K562 (cell line): ENCODE data around the gene ZNF787. TPM values are rescaled to one million over a fixed set of nuclear protein-coding genes. Genes with fewer than 3 reads are reported as not detected.

Experiments
- ATAC-seq: fragments of 200-7000 bp; cut with Tn5 transposase; 3 replicates; pipeline ENCODE4 v1.9.1; 2020; ENCODE audit warnings: moderate library complexity
- BruUV-seq: library from RNA; stranded (reverse); fragments of 400-500 nt; replicated peaks from 2 replicates; lab custom pipeline; 2021; lab: Mats Ljungman, UMichigan
- CTCF ChIA-PET: fragments of 300-600 bp; formaldehyde crosslinking; extraction: SDS; loops from one replicate; lab custom pipeline; 2021; ENCODE audit warnings: low intra/inter-chr PET ratio; lab: Yijun Ruan, JAX
- POLR2A ChIA-PET: fragments of 300-600, 350-650 bp; sonication (Branson Sonifier 250); formaldehyde crosslinking; extraction: SDS; loops from one replicate; lab custom pipeline; 2021; ENCODE audit warnings: antibody characterized with exemption, inconsistent platforms; lab: Yijun Ruan, JAX
- DNase-seq, 4 experiments: peaks; one replicate each; pipeline versions ENCODE4 v3.0.0 to v3.0.0-alpha.2; 2011 to 2018; ENCODE audit warnings: low spot score in 3 of 4, mixed read lengths in 3 of 4; ENCODE audit errors: extremely low read depth in 1 of 4
- FAIRE-seq: peaks from 2 replicates; lab custom pipeline; 2011; peaks lifted over from hg19 to GRCh38; lab: Jason Lieb, UNC
- H2AFZ ChIP-seq: 2 replicates; pipeline ENCODE4 v1.6.0; 2011; ENCODE audit warnings: low read depth, low read length, control low read depth, inconsistent platforms
- H3K27ac ChIP-seq: fragments of 200-600 bp; 3 replicates; pipeline ENCODE4 v1.8.0; 2011; ENCODE audit warnings: low read depth, mild to moderate bottlenecking, control low read depth, inconsistent platforms, low read length, moderate library complexity, mixed read lengths; ENCODE audit errors: extremely low read depth
- H3K27me3 ChIP-seq, 2 experiments: fragments of 300-600 bp in 1 of 2; 2 replicates in 1 of 2; 3 replicates in 1 of 2; pipeline versions ENCODE4 v1.6.0 to v1.8.0; 2011; ENCODE audit warnings: inconsistent platforms in 2 of 2, low read length in 2 of 2, mild to moderate bottlenecking in 1 of 2, mixed read lengths in 1 of 2, moderate library complexity in 1 of 2; ENCODE audit not compliant: control insufficient read depth in 2 of 2, insufficient read depth in 2 of 2
- H3K36me3 ChIP-seq: fragments of 300-600 bp; 3 replicates; pipeline ENCODE4 v1.8.0; 2011; ENCODE audit warnings: mild to moderate bottlenecking, low read length, inconsistent platforms; ENCODE audit not compliant: control insufficient read depth, insufficient read depth
- H3K4me1 ChIP-seq, 2 experiments: fragments of 200-600 bp in 1 of 2; replicated peaks in 1 of 2; 2 replicates in 1 of 2; 3 replicates in 1 of 2; pipeline versions ENCODE4 v1.5.1 to v1.8.0; 2011; ENCODE audit warnings: inconsistent platforms in 2 of 2, low read length in 2 of 2, mild to moderate bottlenecking in 1 of 2, mixed read lengths in 1 of 2, moderate library complexity in 1 of 2; ENCODE audit not compliant: control insufficient read depth in 2 of 2, insufficient read depth in 2 of 2
- H3K4me2 ChIP-seq: 2 replicates; pipeline ENCODE4 v1.6.1; 2011; ENCODE audit warnings: low read length, control low read depth, inconsistent platforms, mixed read lengths; ENCODE audit not compliant: insufficient read depth
- H3K4me3 ChIP-seq: fragments of 200-600 bp; sonication (generic), shearing (Covaris generic); 2 replicates; pipeline ENCODE4 v1.5.1; 2016; ENCODE audit warnings: control low read depth, inconsistent platforms
- H3K79me2 ChIP-seq: fragments of 200-600 bp; 3 replicates; pipeline ENCODE4 v1.8.0; 2011; ENCODE audit warnings: low read length, inconsistent platforms; ENCODE audit not compliant: control insufficient read depth, insufficient read depth
- H3K9ac ChIP-seq, 2 experiments: 2 replicates each; pipeline versions ENCODE4 v1.6.0 to v1.6.1; 2011; ENCODE audit warnings: low read depth in 2 of 2, low read length in 2 of 2, control low read depth in 1 of 2, inconsistent platforms in 1 of 2, mild to moderate bottlenecking in 1 of 2, mixed read lengths in 1 of 2; ENCODE audit not compliant: insufficient read depth in 1 of 2
- H3K9me1 ChIP-seq: one replicate; pipeline ENCODE4 v1.6.0; 2011; ENCODE audit warnings: inconsistent platforms, mild to moderate bottlenecking, low read length, moderate library complexity; ENCODE audit not compliant: control insufficient read depth, insufficient read depth
- H3K9me3 ChIP-seq: replicated peaks from 2 replicates; pipeline ENCODE4 v1.5.1; 2011; ENCODE audit warnings: low read depth, low read length, inconsistent platforms; ENCODE audit not compliant: control insufficient read depth, insufficient read depth
- H4K20me1 ChIP-seq: replicated peaks from 2 replicates; pipeline ENCODE4 v1.6.1; 2011; ENCODE audit warnings: low read length, inconsistent platforms, mixed read lengths; ENCODE audit not compliant: control insufficient read depth, insufficient read depth
- CBFA2T3 ChIP-seq: fragments of 450-650 bp; IDR thresholded peaks from 2 replicates; pipeline ENCODE4 v1.6.1; 2017
- KDM5B ChIP-seq: fragments of 200-600 bp; sonication (generic); IDR thresholded peaks from 2 replicates; pipeline ENCODE4 v1.6.1; 2012; ENCODE audit warnings: low read depth, mild to moderate bottlenecking, moderate library complexity, low read length, control low read depth, inconsistent platforms; ENCODE audit not compliant: insufficient replicate concordance
- MTF1 ChIP-seq: fragments of 250-450 bp; sonication (Bioruptor Pico); IDR thresholded peaks from 2 replicates; pipeline ENCODE4 v1.9.0; 2021; ENCODE audit warnings: moderate library complexity, mild to moderate bottlenecking, inconsistent platforms, borderline replicate concordance
- TCF3 ChIP-seq: sonication (generic); formaldehyde crosslinking; IDR thresholded peaks from 2 replicates; pipeline ENCODE4 v1.4.0; 2020; ENCODE audit warnings: mild to moderate bottlenecking, missing genetic modification reagents
- TEAD4 ChIP-seq, 2 experiments: sonication (generic) in 1 of 2; formaldehyde crosslinking in 1 of 2; IDR thresholded peaks; 2 replicates each; pipeline versions ENCODE4 v1.6.1 to v1.8.0; 2012 to 2022; ENCODE audit warnings: borderline replicate concordance in 1 of 2, inconsistent platforms in 1 of 2, low read length in 1 of 2, mild to moderate bottlenecking in 1 of 2, missing genetic modification reagents in 1 of 2
- WGBS: fragments of 100-300 bp; shearing (Covaris generic); methylation state at CpG from one replicate; pipeline ENCODE4 v1.1.6; 2016; ENCODE audit warnings: low coverage, mixed read lengths; ENCODE audit not compliant: insufficient coverage; ENCODE audit errors: missing lambda C conversion rate; 5-methylcytosine and 5-hydroxymethylcytosine counted together
- in situ Hi-C: fragments of 300-500 bp; cut with MboI; formaldehyde crosslinking; loops from 4 replicates; pipeline ENCODE4 v1.15.0; 2018; ENCODE audit warnings: inconsistent platforms, mixed read lengths
- intact Hi-C: fragments of 100-400 bp; cut with micrococcal nuclease; formaldehyde crosslinking; loops from 2 replicates; pipeline ENCODE4 v1.14.2; 2022
- polyA plus RNA-seq, 8 experiments: library from polyadenylated mRNA; depleted of rRNA in 4 of 8; stranded (reverse) in 5 of 8; unstranded in 3 of 8; fragments of >200 nt; fragmentation: Nextera tagmentation in 2 of 8; fragmentation: Illumina TruSeq in 1 of 8; extraction: Ambion mirVana in 2 of 8; extraction: Trizol in 1 of 8; gene quantifications; 2 replicates each; pipeline versions ENCODE4 v1.2.1 to v1.2.3, GENCODE V29; 2011 to 2014; ENCODE audit warnings: inconsistent platforms in 1 of 8, missing spikeins in 1 of 8
- total RNA-seq, 7 experiments: library from RNA; depleted of rRNA in 6 of 7; stranded (reverse); fragments of >200 nt in 6 of 7; fragmentation: Illumina TruSeq in 2 of 7; extraction: Trizol in 2 of 7; gene quantifications; 2 replicates each; pipeline versions ENCODE4 v1.2.1 to v1.2.3, GENCODE V29; 2011 to 2021; ENCODE audit warnings: low replicate concordance in 1 of 7
- TF ChIP-seq, protein P1 (sequence below): sonication (generic); formaldehyde crosslinking; IDR thresholded peaks from 2 replicates; pipeline ENCODE4 v1.8.1; 2023; ENCODE audit warnings: missing genetic modification reagents, mild to moderate bottlenecking, borderline replicate concordance
- TF ChIP-seq, protein P2 (sequence below), 2 experiments: fragments of 200-800 bp in 1 of 2; sonication (Bioruptor generic) in 1 of 2; sonication (generic) in 1 of 2; formaldehyde crosslinking in 1 of 2; IDR thresholded peaks in 1 of 2; conservative IDR thresholded peaks in 1 of 2; 2 replicates each; pipeline versions ENCODE4 v1.5.0 to v1.6.1; 2016 to 2020; ENCODE audit warnings: missing compliant biosample characterization in 1 of 2, missing genetic modification characterization in 1 of 2, missing genetic modification reagents in 1 of 2

The ZNF787 gene
- total and polyA plus RNA-seq, 9 of the 15 experiments (the other 6 are each of a cell fraction or from before 2014, with no cell fraction given), result 0.45 to 77.6 (median 7.3) TPM

GRCh38 chr19:56139847-56140582, 18.9 kb upstream of the ZNF787 start:
- H3K4me3 ChIP-seq, result peak overlapping the region; percentile 67
- WGBS, result under 1% methylated on average over 22 of the region's 22 CpGs
- in situ Hi-C loops (loop anchor here (25.0 kb wide), 1 partner anchor 978 kb away; the partner anchor contains the start of genes DNAAF3 and TNNI3), intact Hi-C loops (loop anchor here (2.0 kb wide), 1 partner anchor 19 kb away; the partner anchor contains the start of gene ZNF787)
- peaks cover 41% of the 10 kb centered on the region for H3K79me2 ChIP-seq
- DNase-seq (peak; percentile 43 to 75 (median 60)), FAIRE-seq (peak; percentile 82), ATAC-seq (peak; percentile 51)
- H3K4me2 ChIP-seq, result peak overlapping the region; percentile 91
- H4K20me1 ChIP-seq, result no peaks in the 10 kb centered on the region
- H2AFZ ChIP-seq, result peak overlapping the region; percentile 98
- POLR2A ChIA-PET, result interaction anchor here (0.6 to 1.1 kb wide), 3 partner anchors 17 to 497 kb away, joined by 3 to 4 read pairs (median 4); partner anchors contain the start of gene ZNF581
- peaks cover 3% of the 10 kb centered on the region; the same call in 1 of the 3 replicates for H3K36me3 ChIP-seq
- peak overlapping the region; percentile 84 to 99 for H3K9ac ChIP-seq
- H3K4me1 ChIP-seq, result peaks cover 14 to 18% of the 10 kb centered on the region in 2 experiments
- TSS peak; percentile 93 for BruUV-seq
- H3K9me1 ChIP-seq, result no peaks in the 10 kb centered on the region
- no peaks in the 10 kb centered on the region for H3K9me3 ChIP-seq
- peak overlapping the region; percentile 98 for H3K27ac ChIP-seq
- CTCF ChIA-PET, result no interaction called here
- H3K27me3 ChIP-seq, result no peaks in the 10 kb centered on the region
- TF ChIP-seq MTF1 (CRISPR knock-in tag) (no peak), TEAD4 (IDR thresholded peaks at IDR 0.05; ENCODE audit: low read length) (peak; percentile 26; the same call in 1 of the 2 replicates), TEAD4 (CRISPR knock-in tag; IDR thresholded peaks at IDR 0.05; ENCODE audit: borderline replicate concordance) (no peak), KDM5B (peak; percentile 22), TCF3 (CRISPR knock-in tag) (peak; percentile 23; the same call in 1 of the 2 replicates), CBFA2T3 (peak; percentile 58)
- TF ChIP-seq, protein P1, sequence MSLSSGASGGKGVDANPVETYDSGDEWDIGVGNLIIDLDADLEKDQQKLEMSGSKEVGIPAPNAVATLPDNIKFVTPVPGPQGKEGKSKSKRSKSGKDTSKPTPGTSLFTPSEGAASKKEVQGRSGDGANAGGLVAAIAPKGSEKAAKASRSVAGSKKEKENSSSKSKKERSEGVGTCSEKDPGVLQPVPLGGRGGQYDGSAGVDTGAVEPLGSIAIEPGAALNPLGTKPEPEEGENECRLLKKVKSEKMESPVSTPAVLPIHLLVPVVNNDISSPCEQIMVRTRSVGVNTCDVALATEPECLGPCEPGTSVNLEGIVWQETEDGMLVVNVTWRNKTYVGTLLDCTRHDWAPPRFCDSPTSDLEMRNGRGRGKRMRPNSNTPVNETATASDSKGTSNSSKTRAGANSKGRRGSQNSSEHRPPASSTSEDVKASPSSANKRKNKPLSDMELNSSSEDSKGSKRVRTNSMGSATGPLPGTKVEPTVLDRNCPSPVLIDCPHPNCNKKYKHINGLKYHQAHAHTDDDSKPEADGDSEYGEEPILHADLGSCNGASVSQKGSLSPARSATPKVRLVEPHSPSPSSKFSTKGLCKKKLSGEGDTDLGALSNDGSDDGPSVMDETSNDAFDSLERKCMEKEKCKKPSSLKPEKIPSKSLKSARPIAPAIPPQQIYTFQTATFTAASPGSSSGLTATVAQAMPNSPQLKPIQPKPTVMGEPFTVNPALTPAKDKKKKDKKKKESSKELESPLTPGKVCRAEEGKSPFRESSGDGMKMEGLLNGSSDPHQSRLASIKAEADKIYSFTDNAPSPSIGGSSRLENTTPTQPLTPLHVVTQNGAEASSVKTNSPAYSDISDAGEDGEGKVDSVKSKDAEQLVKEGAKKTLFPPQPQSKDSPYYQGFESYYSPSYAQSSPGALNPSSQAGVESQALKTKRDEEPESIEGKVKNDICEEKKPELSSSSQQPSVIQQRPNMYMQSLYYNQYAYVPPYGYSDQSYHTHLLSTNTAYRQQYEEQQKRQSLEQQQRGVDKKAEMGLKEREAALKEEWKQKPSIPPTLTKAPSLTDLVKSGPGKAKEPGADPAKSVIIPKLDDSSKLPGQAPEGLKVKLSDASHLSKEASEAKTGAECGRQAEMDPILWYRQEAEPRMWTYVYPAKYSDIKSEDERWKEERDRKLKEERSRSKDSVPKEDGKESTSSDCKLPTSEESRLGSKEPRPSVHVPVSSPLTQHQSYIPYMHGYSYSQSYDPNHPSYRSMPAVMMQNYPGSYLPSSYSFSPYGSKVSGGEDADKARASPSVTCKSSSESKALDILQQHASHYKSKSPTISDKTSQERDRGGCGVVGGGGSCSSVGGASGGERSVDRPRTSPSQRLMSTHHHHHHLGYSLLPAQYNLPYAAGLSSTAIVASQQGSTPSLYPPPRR (CRISPR knock-in tag), result no peak
- TF ChIP-seq, protein P2, sequence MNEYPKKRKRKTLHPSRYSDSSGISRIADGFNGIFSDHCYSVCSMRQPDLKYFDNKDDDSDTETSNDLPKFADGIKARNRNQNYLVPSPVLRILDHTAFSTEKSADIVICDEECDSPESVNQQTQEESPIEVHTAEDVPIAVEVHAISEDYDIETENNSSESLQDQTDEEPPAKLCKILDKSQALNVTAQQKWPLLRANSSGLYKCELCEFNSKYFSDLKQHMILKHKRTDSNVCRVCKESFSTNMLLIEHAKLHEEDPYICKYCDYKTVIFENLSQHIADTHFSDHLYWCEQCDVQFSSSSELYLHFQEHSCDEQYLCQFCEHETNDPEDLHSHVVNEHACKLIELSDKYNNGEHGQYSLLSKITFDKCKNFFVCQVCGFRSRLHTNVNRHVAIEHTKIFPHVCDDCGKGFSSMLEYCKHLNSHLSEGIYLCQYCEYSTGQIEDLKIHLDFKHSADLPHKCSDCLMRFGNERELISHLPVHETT (CRISPR knock-in tag; conservative IDR thresholded peaks at IDR 0.05 in 1 of 2, IDR thresholded peaks at IDR 0.05 in 1 of 2), result 0 out of 4 replicates have a peak, but pooled peaks of 1 of the 2 experiments have one; percentile 2
